B cell (primary cell): Measurements from ENCODE around the gene PRKCA.

Experiments used
- EZH2 ChIP-seq: IDR thresholded peaks from 2 replicates; pipeline ENCODE4 v1.6.1; 2012; ENCODE audit warnings: borderline replicate concordance, low read depth, mild to moderate bottlenecking, moderate library complexity, low read length; ENCODE audit not compliant: insufficient read depth, poor library complexity, severe bottlenecking
- TF ChIP-seq, protein P1 (sequence below): fragments of 200-600 bp; IDR thresholded peaks from one replicate; pipeline ENCODE4 v1.8.0; 2022; ENCODE audit warnings: antibody characterized with exemption, mild to moderate bottlenecking

DNA sequence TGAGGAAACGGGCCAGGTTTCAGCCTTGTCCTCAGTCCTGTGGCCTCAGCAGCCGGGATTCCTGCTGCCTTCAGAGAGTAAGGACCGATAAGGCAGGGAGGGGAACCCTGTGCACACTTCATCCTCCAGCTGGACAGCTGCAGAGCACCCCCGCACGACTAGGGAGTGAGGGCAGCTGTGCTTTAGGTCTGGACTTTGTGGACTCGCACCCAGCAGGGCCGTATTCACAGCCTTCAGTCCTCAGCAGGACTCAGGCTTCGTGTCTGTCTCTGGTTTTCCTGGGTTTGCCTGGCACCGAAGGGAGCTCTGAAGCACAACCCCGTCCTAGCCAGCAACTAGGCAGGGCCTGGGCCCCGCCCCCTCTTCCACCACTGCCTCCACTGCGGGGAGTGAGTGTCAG, 486.7 kb downstream of the PRKCA start:
- TF ChIP-seq, protein P1, sequence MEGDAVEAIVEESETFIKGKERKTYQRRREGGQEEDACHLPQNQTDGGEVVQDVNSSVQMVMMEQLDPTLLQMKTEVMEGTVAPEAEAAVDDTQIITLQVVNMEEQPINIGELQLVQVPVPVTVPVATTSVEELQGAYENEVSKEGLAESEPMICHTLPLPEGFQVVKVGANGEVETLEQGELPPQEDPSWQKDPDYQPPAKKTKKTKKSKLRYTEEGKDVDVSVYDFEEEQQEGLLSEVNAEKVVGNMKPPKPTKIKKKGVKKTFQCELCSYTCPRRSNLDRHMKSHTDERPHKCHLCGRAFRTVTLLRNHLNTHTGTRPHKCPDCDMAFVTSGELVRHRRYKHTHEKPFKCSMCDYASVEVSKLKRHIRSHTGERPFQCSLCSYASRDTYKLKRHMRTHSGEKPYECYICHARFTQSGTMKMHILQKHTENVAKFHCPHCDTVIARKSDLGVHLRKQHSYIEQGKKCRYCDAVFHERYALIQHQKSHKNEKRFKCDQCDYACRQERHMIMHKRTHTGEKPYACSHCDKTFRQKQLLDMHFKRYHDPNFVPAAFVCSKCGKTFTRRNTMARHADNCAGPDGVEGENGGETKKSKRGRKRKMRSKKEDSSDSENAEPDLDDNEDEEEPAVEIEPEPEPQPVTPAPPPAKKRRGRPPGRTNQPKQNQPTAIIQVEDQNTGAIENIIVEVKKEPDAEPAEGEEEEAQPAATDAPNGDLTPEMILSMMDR = no peak
- TF ChIP-seq EZH2 = no peak
